SK-N-SH (cell line): ENCODE data around the gene RASAL2.

Experiments used
- CTCF ChIP-seq: fragments of 200-600 bp; sonication (generic); IDR thresholded peaks from 2 replicates; pipeline ENCODE4 v1.6.1; 2017; ENCODE audit warnings: antibody characterized with exemption, mild to moderate bottlenecking, moderate library complexity
- FOSL2 ChIP-seq: IDR thresholded peaks from 2 replicates; pipeline ENCODE4 v1.4.0; 2012; ENCODE audit warnings: low read depth, mild to moderate bottlenecking, moderate library complexity, borderline replicate concordance
- FOXJ3 ChIP-seq: sonication (generic); formaldehyde crosslinking; IDR thresholded peaks from 2 replicates; pipeline ENCODE4 v1.5.1; 2020; ENCODE audit warnings: mild to moderate bottlenecking, missing genetic modification reagents
- GATA2 ChIP-seq: sonication (generic); formaldehyde crosslinking; IDR thresholded peaks from 2 replicates; pipeline ENCODE4 v1.5.0; 2020; ENCODE audit warnings: mild to moderate bottlenecking, missing genetic modification reagents
- IRF3 ChIP-seq: fragments of 150-350 bp; IDR thresholded peaks from 2 replicates; pipeline ENCODE4 v1.6.1; 2016; ENCODE audit warnings: mild to moderate bottlenecking, low read depth, low read length
- MAX ChIP-seq: IDR thresholded peaks from 2 replicates; pipeline ENCODE4 v1.4.0; 2012; ENCODE audit warnings: low read depth
- PBX3 ChIP-seq: IDR thresholded peaks from 2 replicates; pipeline ENCODE4; 2012
- POLR2AphosphoS5 ChIP-seq: IDR thresholded peaks from 2 replicates; pipeline ENCODE4 v1.6.1; 2012; ENCODE audit warnings: low read depth, low read length
- RXRA ChIP-seq: IDR thresholded peaks from 2 replicates; pipeline ENCODE4 v1.4.0; 2012; ENCODE audit warnings: low read depth, mild to moderate bottlenecking, borderline replicate concordance
- TAF1 ChIP-seq: IDR thresholded peaks from 2 replicates; pipeline ENCODE4 v1.6.1; 2012; ENCODE audit warnings: low read depth, mild to moderate bottlenecking, low read length, moderate library complexity, borderline replicate concordance
- TF ChIP-seq, protein P1 (sequence below): IDR thresholded peaks from 2 replicates; pipeline ENCODE4 v1.4.0; 2012; ENCODE audit warnings: low read depth, borderline replicate concordance
- TF ChIP-seq, protein P2 (sequence below): fragments of 150-350 bp; IDR thresholded peaks from 2 replicates; pipeline ENCODE4 v1.6.1; 2017; ENCODE audit warnings: antibody characterized with exemption, low read length, low read depth, borderline replicate concordance

DNA sequence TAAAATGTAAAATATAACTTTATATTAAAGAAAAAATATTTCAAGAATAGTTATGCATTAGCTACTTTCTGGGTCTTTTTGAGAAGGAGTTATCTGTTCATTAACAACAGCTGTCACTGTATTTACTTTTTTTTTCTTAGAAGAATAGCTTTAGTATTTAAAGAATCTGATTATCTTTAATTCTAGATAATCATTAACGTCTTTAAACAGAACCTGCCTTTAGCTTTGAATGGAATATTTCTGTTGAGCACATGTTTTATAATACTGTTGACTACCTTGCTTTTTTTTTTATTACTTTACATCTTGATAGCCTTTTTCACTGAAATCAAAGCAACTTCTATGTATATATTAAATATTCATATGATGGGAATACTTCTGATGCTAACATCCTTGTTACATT lies 270.9 kb downstream of the RASAL2 start:
- TF ChIP-seq RXRA (no peak), FOSL2 (no peak), FOXJ3 (CRISPR knock-in tag) (no peak), GATA2 (CRISPR knock-in tag) (no peak), PBX3 (no peak), IRF3 (no peak), POLR2AphosphoS5 (no peak), CTCF (no peak), MAX (no peak), TAF1 (no peak)
- TF ChIP-seq, protein P1, sequence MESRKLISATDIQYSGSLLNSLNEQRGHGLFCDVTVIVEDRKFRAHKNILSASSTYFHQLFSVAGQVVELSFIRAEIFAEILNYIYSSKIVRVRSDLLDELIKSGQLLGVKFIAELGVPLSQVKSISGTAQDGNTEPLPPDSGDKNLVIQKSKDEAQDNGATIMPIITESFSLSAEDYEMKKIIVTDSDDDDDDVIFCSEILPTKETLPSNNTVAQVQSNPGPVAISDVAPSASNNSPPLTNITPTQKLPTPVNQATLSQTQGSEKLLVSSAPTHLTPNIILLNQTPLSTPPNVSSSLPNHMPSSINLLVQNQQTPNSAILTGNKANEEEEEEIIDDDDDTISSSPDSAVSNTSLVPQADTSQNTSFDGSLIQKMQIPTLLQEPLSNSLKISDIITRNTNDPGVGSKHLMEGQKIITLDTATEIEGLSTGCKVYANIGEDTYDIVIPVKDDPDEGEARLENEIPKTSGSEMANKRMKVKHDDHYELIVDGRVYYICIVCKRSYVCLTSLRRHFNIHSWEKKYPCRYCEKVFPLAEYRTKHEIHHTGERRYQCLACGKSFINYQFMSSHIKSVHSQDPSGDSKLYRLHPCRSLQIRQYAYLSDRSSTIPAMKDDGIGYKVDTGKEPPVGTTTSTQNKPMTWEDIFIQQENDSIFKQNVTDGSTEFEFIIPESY = no peak
- TF ChIP-seq, protein P2, sequence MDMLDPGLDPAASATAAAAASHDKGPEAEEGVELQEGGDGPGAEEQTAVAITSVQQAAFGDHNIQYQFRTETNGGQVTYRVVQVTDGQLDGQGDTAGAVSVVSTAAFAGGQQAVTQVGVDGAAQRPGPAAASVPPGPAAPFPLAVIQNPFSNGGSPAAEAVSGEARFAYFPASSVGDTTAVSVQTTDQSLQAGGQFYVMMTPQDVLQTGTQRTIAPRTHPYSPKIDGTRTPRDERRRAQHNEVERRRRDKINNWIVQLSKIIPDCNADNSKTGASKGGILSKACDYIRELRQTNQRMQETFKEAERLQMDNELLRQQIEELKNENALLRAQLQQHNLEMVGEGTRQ = no peak
